NK-92 treated with Interleukin-12 subunit alpha and Interleukin-12 subunit beta, amount 100 ng/mL, for 24 hours (cell line): Measurements from ENCODE around the gene SLC25A1.
"Not testable (repeated sequence)": the region's sequence is repeated elsewhere in the genome, so short reads cannot be mapped to it uniquely, and the experiment has no call there.

Source experiments
- DNase-seq: peaks from one replicate; lab custom pipeline; 2025; lab: John Stamatoyannopoulos, UW

The SLC25A1 gene

GRCh38 chr22:19204640-19205039 is 26.1 kb upstream of the SLC25A1 start:
- no peak for DNase-seq

- no peak for DNase-seq
Measured at GRCh38 chr22:19203834-19204233, 25.3 kb upstream of the SLC25A1 start.

GRCh38 chr22:19202799-19203186 is 24.3 kb upstream of the SLC25A1 start:
- not testable (repeated sequence) for DNase-seq

DNA sequence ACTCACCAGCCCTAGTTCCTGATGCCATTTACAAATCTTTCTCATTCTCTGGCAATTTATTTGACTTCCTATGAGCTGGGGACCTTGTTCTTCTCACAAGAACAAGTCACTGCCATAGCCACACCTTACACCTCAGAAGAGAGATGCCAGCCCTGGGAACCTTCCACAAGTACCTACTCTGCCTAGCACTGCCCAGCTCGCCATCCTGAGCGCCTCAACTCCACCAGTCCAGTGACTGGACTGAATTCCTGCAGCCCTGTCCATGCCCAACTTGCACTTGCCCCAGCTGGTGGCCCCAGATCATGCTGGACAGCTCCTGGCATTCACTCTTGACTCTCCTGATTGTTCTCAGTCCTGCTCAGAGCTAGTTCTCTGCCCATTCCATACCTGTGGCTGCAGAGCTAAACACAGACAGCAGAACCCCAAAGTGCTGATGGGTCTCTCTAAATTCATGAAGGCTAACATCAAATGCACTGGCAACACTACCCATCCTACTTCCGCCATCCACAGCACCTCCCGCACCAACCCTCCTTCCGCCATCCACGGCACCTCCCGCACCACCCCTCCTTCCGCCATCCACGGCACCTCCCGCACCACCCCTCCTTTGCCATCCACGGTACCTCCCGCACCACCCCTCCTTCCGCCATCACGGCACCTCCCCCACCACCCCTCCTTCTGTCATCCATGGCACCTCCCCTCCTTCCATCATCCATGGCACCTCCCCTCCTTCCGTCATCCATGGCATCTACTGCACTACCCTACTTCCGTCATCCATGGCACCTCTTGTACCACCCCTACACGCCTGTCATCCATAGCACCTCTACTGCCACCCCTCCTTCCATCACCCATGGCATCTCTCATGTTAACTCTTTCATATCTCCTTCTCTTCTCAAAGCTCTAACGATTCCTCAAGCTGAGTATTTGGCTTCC is 23.6 kb upstream of the SLC25A1 start:
- DNase-seq, result no peak

DNA sequence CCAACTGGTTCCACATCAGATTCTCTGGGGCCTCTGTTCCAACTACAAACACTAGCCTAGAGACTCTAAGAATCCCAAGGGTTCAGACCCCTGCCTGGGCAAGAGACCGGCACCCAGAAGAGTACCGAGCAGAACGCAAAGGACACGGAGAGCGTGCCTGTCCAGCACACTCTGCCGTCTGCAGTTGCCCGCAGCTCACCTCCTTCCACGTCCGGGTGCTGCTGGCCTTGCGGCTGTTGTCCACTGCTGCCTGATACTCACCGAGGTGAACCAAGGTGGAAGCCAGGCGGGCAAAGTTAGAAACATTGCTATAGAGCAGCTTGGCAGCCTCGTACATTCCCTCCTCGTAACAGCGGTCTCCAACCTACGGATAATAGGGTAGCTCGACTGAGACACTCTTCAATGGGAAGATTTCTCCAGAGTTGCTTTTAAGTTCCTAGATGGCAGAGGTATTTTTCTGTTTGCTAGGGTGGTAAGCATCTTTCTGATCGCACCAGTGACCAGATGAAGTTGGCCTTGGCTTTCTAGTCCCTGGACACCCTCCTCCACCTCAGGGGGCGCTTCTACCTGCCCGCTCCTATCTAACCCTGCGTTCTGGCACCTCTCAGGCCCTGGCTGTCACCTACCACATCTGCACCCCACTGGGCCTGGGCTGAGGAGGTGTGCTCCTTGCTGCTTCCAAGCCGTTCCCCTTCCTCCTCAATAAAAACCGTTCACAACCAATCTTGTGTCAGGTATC is 22.8 kb upstream of the SLC25A1 start:
- DNase-seq, result no peak

DNA sequence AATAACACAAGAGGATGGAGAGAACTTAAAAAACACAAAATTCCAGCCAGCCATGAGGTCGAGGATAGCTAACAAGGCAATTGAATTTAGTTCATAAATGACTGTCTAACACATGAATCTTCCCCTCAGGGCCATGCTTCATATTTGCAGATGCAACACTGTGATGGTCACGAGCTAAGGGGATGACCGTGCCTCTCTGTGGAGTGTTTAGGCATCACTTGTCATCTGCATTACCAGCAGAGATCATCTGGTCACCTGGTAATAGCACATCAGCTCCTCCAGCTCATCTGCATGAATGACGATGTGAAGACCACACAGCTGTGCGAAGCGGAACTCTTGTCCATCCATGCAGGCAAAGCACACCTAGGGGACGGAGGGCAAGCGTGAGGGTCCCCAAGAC is 20.9 kb upstream of the SLC25A1 start:
- no peak for DNase-seq

DNA sequence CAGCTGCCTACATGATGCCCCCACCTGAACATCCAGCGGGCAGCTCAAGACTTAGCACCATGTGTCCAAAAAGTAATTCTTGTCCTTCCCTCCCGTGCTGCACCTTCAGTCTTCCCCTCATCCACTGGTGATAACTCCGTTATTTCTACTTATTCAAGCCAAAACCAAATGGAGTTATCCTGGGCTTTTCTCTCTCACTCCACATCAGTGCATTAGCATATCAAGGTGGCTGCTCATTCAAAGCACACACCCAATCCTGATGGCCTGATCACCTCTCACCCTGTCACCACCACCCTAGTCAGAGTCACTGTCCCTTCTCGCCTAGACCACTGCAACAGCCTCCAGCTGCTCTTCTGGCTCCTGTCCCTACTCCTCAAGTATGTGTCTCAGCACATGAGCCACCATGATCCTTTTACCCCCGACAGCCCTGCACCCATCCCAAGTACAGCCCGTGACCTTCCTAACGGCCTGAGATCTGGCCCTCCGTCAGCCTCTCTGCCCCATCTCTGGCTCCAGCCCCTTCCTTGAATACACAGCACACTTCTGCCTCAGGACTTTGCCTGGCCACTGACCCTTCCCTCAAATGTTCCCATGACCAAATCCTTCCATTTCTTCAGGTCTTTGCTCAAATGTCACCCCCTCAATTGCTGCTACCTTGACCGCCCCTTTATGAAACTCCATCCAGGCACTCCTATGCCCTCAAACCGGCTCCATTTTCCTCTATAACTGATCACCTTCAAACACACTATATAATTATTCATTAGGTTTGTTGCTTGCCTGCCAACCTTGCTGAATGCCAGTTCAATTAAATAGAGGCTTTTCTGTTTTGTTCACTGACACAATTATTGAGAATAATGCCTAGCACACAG is 19.7 kb upstream of the SLC25A1 start:
- no peak for DNase-seq

GRCh38 chr22:19196841-19197612 is 18.5 kb upstream of the SLC25A1 start:
- no peak for DNase-seq

DNA sequence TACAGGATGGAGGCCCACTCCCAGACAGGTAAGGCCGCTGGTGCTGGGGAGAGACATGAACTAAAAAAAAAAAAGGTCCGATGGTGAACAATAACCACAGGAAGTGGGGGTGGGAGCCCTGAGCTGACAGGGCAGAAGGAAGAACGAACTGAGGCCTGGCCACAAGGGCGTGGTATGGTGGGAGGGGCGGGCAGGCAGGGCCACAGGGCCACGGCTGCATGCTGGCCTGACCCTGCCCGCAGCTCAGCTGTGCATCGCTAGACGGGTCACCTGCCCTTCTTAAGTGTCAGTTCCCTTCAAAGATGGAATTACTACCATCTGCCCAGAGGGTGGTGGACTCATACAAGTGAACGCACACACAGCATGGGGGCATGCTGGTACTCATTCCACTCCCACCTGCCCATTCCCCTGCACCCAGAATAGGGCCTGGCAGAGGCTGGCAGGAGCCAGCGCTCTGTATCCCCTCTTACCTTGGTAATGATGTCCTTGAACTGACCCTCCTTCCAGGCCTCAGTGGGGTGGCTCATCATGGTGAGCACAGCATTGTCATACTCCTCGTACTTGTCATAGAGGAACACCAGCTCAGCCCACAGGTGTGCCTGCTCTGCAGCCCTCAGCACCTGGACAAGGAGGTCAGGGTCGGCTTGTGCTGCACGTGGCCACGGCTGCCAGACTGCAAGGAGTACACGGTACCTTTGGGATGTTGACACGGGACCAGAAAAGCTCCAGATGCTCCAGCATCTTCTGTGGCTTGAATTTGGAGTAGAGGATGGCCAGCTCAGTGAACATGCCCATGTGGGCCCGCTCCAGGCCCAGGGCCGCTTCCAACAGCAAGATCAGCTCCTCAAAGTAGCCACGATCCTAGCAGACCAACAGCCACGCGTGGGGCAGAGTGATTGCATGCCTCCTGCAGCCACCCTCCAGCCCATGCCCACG is 17.5 kb upstream of the SLC25A1 start:
- no peak for DNase-seq

DNA sequence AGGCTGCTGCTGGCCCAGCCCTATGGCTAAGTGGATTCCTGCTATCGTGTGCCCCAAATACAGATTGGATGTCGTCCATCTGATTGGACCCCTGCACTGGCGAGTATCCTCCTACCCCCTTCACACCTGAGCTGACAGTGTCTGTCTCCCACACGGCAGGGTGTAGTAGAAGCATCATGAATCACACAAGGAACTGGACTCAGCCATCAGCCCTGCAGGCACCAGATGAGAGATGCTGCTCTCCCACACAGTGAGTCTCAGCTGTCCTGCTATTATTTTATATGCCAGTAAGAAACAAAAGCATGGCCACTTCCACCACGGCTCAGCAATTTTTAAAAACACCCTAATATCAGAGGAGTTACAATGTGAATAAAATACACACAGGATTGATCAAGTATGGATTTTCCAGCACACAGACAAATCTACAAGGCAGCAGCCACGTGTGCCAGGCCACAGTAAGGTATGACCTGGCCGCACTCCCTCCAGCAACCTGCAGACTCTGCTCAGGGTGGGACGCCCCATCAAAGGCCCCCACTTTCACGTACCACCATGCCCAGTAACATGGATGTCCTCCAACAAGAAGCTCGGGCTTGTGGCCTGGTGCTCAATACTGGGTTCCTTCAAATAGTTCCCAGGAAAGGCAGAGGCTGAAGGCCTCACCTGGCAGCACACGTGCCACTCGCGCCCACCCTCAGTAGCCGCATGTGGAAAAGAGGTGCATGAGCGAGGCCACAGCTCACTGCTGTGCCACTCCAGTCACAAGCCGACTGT is 16.4 kb upstream of the SLC25A1 start:
- no peak for DNase-seq

DNA sequence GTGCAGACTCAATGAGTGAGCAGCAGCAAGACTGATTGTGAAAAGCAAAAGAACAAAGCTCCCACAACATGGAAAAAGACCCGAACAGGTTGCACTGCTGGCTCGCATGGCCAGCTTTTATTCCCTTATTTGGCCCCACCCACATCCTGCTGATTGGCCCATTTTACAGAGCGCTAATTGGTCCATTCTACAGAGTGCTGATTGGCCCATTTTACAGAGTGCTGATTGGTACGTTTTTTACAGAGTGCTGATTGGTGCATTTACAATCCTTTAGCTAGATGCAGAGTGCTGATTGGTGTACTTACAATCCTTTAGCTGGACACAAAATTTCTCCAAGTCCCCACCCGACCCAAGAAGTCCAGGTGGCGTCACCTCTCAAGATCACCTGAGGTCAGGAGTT is 15.3 kb upstream of the SLC25A1 start:
- DNase-seq, result no peak

GRCh38 chr22:19187716-19188563 is 9.4 kb upstream of the SLC25A1 start:
- DNase-seq, result no peak

GRCh38 chr22:19184276-19184997 is 5.9 kb upstream of the SLC25A1 start:
- no peak for DNase-seq

DNA sequence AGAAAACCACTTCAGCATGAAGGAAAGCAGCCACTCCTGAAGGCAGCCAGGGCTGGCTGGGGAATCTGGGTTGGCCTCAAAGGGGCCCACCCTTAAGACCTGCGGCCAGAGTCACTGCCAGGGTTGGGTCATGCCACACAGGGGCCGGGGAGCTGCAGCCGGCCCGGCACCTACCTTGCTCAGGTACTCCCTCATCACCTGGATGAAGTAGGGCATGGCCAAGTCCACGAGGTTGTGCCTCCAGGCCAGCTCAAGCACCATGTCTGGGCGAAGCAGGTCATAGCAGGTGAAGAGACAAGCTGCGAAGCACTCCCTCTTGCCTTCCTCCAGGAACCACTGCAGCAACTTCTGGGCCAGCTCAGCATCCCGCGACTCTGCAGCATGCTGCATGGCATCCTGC is 4.7 kb upstream of the SLC25A1 start:
- DNase-seq, result no peak

GRCh38 chr22:19182472-19183157 is 4.1 kb upstream of the SLC25A1 start:
- no peak for DNase-seq

DNA sequence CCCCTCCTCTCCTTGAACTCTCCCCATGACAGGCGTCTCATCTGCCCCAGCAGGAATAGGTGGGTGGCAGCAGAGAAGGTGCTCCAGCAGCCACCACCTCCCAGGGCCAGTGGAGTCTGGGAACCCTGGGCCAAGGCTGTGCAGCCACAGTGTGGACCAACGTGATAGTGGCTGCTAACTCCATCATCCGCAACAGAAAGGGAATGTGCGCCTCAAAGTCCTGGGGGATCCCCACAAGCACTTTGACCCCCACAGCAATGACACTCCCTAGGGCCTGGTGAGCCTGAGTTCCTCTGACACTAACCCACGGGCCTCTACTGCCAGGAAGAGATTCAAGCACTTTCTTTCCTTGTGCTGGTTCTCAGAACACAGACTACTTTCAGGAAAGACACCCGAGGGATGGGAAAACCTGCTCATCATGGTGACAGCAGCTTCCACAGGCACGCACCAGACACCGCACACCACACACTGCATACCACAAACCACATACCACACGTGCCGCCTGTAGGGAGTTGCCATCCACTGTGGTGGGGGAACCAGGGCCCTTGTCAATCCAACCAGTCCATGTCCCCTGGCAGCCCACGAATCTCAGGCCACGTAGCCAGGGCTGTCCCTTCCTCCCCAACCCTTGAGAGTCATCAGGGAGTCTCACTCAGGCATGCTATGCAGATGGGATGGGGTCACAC is 3.4 kb upstream of the SLC25A1 start:
- no peak for DNase-seq
